Effector memory CD4-positive, alpha-beta T cell (primary cell): Measurements from ENCODE around the gene TEX44.

Source experiments
- DNase-seq, 3 donors: peaks; one replicate each; pipeline ENCODE4 v3.0.0-alpha.2; 2020
- H3K27ac ChIP-seq: 2 replicates; pipeline ENCODE4 v1.7.0; 2013; ENCODE audit warnings: mild to moderate bottlenecking, low read length, moderate library complexity; ENCODE audit not compliant: insufficient read depth, poor library complexity, severe bottlenecking
- H3K27me3 ChIP-seq: replicated peaks from 2 replicates; pipeline ENCODE4 v1.7.0; 2013; ENCODE audit warnings: mild to moderate bottlenecking, low read length; ENCODE audit not compliant: insufficient read depth, control insufficient read depth, poor library complexity, severe bottlenecking
- H3K36me3 ChIP-seq: 2 replicates; pipeline ENCODE4 v1.7.0; 2013; ENCODE audit warnings: mild to moderate bottlenecking, low read length, moderate library complexity; ENCODE audit not compliant: control insufficient read depth, insufficient read depth
- H3K4me1 ChIP-seq: 2 replicates; pipeline ENCODE4 v1.7.0; 2013; ENCODE audit warnings: low read length, mild to moderate bottlenecking; ENCODE audit not compliant: control insufficient read depth, insufficient read depth, poor library complexity, severe bottlenecking
- H3K4me3 ChIP-seq: 2 replicates; pipeline ENCODE4 v1.7.0; 2013; ENCODE audit warnings: low read length, low read depth, mild to moderate bottlenecking; ENCODE audit not compliant: insufficient read depth, poor library complexity, severe bottlenecking
- H3K9me3 ChIP-seq: 2 replicates; pipeline ENCODE4 v1.7.0; 2013; ENCODE audit warnings: mild to moderate bottlenecking, low read length, moderate library complexity; ENCODE audit not compliant: control insufficient read depth

TEX44 gene

DNA sequence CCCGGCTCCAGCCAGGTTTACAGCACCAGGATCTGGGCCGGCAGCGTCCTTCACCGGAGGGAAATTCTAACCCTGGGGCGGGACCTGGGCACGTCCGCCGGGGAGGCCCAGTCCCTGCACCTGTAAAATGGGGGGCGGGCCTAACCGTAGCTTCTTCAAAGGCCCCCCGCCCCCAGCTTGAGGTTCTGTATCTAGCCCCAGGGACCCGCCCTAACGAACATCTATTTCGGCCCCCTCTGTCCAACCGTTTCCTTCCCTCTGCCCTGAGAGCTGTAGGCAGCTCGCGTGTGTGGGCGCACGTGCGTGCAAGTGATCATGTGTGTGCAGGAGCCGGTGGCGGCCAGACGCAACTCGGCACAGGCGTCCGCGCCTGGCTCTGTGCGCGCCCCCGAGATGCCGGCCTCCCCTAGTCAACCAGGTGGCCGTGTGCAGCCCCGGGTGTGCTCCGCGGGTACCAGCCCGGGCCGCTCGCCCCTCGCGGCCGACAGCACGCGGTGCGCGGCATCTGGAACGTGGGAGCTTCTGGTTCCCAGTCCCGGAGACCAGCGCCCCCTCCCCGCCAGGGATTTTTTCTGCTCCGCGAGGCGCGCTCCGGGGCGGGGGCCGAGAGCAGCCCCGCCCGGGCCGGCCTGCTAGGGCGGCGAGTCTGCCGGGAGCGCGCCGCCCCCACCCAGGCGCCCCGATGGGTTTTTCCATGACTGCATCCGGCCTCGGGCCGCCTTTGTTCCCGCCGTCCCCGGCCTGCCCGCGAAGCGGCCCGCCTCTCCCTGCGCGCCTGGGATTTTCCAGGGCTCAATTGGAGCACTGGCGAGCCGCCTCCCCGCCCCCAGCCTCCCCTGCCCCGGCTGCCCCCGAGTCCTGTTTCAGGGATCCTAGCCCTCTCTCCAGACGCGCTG, 21.2 kb downstream of the TEX44 start:
- H3K9me3 ChIP-seq, result no peaks in the 10 kb centered on the region
- peak overlapping the region; percentile 69 for H3K27ac ChIP-seq
- no peaks in the 10 kb centered on the region for H3K27me3 ChIP-seq
- peaks cover 29% of the 10 kb centered on the region for H3K4me1 ChIP-seq
- no peaks in the 10 kb centered on the region for H3K36me3 ChIP-seq
- peak; percentile 45 to 53 (median 45) for DNase-seq
- H3K4me3 ChIP-seq, result peak overlapping the region; percentile 62

GRCh38 chr2:231614559-231615057, 21.9 kb downstream of the TEX44 start:
- Histone ChIP-seq H3K4me3 (peak overlapping the region; percentile 62), H3K27ac (peak overlapping the region; percentile 69), H3K27me3 (no peaks in the 10 kb centered on the region), H3K4me1 (peaks cover 29% of the 10 kb centered on the region), H3K36me3 (no peaks in the 10 kb centered on the region), H3K9me3 (no peaks in the 10 kb centered on the region)
- no peak for DNase-seq

- Histone ChIP-seq H3K9me3 (no peaks in the 10 kb centered on the region), H3K27me3 (no peaks in the 10 kb centered on the region), H3K27ac (no peak overlapping the region), H3K4me3 (peak overlapping the region; percentile 62), H3K36me3 (no peaks in the 10 kb centered on the region), H3K4me1 (peaks cover 29% of the 10 kb centered on the region)
- DNase-seq, result no peak
Measured at GRCh38 chr2:231615058-231615671, 22.5 kb downstream of the TEX44 start.

- Histone ChIP-seq H3K36me3 (no peaks in the 10 kb centered on the region), H3K9me3 (no peaks in the 10 kb centered on the region), H3K4me1 (peaks cover 29% of the 10 kb centered on the region), H3K4me3 (no peak overlapping the region), H3K27ac (no peak overlapping the region), H3K27me3 (no peaks in the 10 kb centered on the region)
- no peak for DNase-seq
Measured at GRCh38 chr2:231616296-231616695, 23.6 kb downstream of the TEX44 start.

GRCh38 chr2:231617059-231617926, 24.6 kb downstream of the TEX44 start:
- Histone ChIP-seq H3K9me3 (no peaks in the 10 kb centered on the region), H3K27ac (no peak overlapping the region), H3K4me3 (no peak overlapping the region), H3K4me1 (peaks cover 24% of the 10 kb centered on the region), H3K27me3 (no peaks in the 10 kb centered on the region), H3K36me3 (no peaks in the 10 kb centered on the region)
- DNase-seq, result no peak

- Histone ChIP-seq H3K36me3 (no peaks in the 10 kb centered on the region), H3K9me3 (no peaks in the 10 kb centered on the region), H3K4me3 (no peak overlapping the region), H3K27me3 (no peaks in the 10 kb centered on the region), H3K27ac (no peak overlapping the region), H3K4me1 (no peaks in the 10 kb centered on the region)
- no peak for DNase-seq
Measured at GRCh38 chr2:231621051-231621879, 28.6 kb downstream of the TEX44 start.

DNA sequence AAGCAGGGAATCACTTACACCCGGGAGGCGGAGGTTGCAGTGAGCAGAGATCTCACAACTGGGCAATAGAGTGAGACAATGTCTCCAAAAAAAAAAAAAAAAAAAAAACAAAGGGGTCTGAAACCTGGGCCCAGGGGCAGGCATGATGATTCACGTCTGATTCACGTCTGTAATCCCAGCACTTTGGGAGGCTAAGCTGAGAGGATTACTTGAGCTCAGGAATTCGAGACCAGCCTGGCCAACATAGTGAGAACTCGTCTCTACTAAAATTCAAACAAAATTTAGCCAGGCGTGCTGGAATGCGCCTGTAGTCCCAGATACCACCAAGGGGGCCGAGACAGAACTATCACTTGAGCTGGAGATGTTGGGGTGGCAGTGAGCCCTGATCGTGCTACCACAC, 30.3 kb downstream of the TEX44 start:
- Histone ChIP-seq H3K4me3 (no peak overlapping the region), H3K9me3 (no peaks in the 10 kb centered on the region), H3K4me1 (no peaks in the 10 kb centered on the region), H3K27ac (no peak overlapping the region), H3K36me3 (no peaks in the 10 kb centered on the region), H3K27me3 (no peaks in the 10 kb centered on the region)
- no peak for DNase-seq

DNA sequence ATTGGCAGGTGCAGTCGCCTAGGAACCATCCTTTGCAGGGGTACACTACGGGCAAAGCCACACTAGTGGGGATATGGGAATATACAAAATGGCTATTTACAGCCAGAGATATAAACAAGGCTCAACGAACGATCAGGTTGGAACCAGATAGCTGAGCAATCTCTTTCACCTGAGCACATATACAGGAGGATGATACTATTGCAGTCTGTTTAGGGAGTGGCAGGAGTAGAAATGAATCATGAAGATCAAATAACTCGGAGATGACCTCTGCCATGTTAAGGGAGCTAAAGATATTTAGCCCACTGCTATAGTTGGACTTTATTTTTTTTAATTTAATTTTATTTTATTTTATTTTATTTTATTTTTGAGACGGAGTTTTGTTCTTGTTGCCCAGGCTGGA, 33.8 kb downstream of the TEX44 start:
- no peak overlapping the region for H3K27ac ChIP-seq
- H3K9me3 ChIP-seq, result no peaks in the 10 kb centered on the region
- no peak overlapping the region for H3K4me3 ChIP-seq
- no peak for DNase-seq
- no peaks in the 10 kb centered on the region for H3K4me1 ChIP-seq
- H3K36me3 ChIP-seq, result no peaks in the 10 kb centered on the region
- no peaks in the 10 kb centered on the region for H3K27me3 ChIP-seq

DNA sequence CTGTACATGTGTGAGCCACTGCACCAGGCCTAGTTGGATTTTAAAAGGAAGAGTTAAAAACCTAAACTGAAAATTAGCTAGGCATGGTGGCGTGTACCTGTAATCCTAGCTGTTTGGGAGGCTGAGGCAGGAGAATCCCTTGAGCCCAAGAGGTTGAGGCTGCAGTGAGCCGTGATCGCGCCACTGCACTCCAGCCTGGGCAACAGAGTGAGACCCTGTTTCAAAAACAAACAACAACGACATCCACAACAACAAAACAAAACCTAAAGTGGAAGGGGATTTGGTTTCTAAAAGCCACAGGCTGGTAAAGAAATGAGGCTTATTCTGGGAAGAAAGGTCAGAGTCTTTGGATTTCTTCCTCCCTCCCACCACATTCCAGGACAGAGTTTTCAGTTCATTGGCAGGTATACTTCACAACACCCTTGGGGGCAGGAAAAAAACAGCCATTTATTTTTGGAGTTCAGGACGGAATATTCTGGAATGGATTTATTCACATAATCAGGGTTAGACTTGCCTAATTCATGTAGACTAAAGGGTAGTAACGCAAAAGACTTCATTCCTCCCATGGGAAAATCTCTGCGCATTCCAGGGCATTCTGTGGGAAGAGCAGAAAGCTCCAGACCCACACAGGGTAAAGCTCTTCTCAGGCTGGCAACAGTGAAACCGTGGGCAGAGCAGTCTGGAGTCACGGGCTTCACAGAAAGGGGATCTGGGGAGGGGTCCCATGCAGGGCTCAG, 34.9 kb downstream of the TEX44 start:
- H3K9me3 ChIP-seq, result no peaks in the 10 kb centered on the region
- H3K4me3 ChIP-seq, result no peak overlapping the region
- no peaks in the 10 kb centered on the region for H3K27me3 ChIP-seq
- no peaks in the 10 kb centered on the region for H3K4me1 ChIP-seq
- no peaks in the 10 kb centered on the region for H3K36me3 ChIP-seq
- H3K27ac ChIP-seq, result no peak overlapping the region
- no peak for DNase-seq
